Measurements from ENCODE around the gene FARS2.

FARS2 gene

DNA sequence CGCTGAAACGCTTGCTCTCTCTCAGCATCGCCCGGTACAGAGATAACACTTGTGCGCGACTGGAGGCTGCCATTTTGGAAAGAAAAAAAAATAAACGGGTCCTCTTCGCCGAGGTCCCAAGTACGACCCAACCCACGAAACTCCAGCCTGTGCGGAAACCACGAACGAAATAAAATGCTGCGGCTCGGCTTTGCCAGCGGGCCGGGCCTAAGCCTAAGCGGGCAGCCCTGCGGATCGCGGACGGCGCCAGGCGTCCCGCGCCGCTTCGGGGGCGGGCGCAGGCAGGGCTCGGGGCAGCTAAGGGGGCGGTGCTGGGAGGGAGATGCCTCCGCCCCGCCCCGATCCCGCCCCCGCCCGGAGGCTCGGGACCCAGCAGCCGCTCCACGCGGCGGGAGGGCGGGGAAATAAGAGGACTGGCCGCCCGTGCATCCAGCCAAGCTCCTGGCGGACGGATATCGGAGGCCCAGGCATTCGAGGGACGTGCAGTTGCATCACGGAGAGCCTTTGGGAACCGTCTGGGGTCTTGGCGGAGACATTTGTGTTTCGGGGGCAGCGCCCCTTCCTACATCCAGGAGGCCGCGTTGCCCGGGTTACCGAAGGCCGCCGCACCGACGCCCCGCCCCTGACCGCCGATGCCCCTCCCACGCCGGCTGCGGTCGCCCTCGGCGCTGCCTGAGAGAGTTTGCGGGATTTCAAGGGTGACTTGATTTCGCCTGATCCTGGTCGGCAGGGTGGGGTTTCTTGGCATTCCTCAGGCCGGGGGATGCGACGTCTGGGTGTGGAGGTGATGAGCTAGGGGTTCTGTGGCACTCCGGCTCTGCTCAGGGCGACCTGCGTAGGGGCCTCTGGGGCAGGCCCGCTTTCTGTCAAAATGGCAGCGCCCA lies at the start of gene FARS2, which contains the start of gene LYRM4:
Gene FARS2, plus strand, starts transcription at position 853 of the 884 bp plus-strand sequence.
Gene LYRM4, minus strand, starts transcription at position 290 of the 884 bp plus-strand sequence. Its CDS starts 217 bp downstream, at position 73.
- DNase-seq (ENCODE audit: low spot score), result peak; percentile 83

DNA sequence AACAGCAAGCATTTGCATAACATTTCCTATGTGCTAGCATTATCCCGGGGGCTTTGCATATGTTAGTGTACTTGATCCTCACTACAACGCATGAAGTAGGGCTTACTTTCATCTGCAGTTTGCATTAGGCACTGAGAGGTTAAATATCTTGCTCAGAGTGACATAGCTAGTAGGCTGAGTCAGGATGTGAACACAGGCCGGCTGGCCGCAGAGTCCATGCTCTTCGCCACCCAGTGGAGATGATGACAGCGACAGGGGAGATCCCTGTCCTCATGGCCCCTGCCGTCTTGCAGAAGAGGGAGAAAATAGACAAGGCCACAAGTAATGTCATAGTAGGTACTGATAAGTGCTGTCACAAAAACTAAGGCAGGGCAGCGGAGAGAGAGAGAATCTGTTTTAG lies 47.5 kb upstream of the FARS2 start:
- no peak for DNase-seq (ENCODE audit: low spot score)

DNA sequence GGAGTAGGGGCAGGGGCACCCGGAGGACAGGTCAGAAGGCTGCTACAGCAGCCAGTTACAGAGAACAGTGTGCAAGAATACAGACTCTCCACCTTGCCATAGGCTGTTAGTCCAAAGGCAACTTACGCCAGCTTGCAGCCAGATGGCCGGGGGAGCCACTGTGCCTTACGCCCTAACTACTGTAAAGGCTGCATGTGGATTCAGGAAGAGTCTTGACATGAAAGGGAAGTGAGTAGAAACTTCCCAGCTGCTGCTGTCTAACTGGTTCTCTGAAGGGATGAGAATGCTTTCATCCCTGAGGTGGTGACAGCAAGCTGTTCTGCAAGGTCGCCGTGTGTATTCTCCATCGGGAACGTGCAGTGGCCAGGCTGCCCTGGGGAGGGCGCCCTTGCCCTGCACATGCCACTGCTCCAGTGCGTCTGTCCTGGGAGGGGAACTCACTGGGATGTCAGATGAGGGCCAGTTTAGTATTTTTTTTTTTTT lies 46.7 kb upstream of the FARS2 start:
- DNase-seq (ENCODE audit: low spot score), result peak; percentile 34

DNA sequence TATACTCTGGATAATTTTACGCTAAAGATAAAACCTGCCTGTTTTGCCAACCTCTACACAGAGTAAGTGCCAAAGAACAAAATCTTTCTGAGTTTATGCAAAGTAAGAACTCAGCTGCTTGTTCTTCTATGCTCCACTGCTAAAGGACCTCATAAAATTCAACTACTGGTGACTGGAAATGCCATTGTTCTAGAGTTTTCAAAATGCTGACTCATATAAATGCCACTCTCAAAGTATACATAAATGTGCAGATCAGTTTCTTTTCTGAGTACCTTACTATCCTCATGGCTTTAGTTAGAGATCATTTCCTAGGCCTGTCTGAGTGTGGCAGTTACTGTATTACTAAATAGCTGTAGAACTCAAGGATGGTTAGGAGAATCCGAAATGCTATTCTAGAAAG lies 46.2 kb upstream of the FARS2 start:
- peak; percentile 30 for DNase-seq (ENCODE audit: low spot score)

DNA sequence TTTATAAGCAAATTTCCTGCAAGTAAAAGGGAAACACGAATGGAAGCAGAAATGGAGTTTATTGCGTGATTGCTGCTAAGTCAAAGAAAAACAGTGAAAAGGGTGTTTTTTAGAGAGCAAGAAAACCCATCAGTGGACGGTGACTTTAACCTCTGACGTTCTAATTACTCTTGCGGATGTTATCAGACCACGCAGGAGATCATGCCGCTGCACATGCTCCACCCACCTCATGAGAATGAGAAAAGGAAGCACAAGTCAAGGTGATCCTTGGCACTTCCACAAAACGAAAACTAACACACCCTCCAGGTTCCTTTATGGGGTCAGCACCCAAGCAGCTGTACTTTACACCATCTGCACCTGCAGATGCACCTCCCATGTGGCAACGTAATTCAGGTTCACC lies 45.5 kb upstream of the FARS2 start:
- DNase-seq (ENCODE audit: low spot score), result no peak

DNA sequence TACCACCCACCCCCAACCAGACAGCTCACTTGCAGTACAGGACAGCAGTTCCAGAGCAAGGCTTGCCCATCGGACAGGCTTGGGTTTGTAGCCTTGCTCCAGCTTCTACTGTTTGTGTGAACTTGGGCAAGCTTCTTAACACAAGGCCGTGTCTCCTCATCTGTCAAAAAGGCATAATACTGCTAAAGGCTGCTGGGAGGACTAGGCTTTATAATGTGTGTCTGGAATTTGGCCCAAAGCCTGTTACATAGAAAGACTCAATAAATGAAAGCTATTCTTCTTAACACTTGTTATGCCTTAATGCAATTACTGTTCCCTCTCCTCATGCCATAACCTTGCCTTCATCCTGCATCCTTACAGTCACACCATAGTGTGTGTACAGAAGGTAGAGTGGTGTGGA lies 44.0 kb upstream of the FARS2 start:
- no peak for DNase-seq (ENCODE audit: low spot score)

DNA sequence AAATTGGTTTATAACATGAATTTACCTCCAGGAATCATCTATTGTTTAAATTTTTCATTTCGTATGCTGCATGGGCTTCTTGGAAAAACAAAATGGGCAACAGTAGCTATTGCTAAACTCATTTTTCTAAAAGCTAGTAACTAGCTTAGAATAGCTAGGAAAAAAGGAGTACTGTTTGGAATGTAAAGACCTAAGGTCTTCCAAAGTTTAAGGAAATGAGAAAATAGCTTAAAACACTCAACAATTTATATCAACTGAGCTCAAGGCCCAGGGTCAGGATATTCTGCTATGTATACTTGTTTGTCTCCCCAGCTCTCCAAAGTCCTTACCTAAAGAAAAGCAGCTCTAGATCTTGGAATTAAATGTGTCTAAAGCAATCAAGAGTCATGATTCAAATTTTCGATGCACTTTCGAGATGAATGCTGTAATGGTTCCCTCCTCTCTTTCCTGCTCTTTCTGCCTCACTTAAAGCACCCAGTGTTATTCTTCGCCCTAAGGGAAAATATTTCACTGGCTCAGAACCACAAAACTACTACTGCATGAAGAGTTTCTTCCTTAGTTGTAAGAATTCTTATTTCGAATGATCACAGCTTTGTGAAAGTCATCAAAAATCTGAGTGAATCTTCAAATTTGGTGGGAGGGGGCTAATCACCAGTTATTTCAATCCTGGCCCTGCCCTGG lies 42.2 kb upstream of the FARS2 start:
- no peak for DNase-seq (ENCODE audit: low spot score)

DNA sequence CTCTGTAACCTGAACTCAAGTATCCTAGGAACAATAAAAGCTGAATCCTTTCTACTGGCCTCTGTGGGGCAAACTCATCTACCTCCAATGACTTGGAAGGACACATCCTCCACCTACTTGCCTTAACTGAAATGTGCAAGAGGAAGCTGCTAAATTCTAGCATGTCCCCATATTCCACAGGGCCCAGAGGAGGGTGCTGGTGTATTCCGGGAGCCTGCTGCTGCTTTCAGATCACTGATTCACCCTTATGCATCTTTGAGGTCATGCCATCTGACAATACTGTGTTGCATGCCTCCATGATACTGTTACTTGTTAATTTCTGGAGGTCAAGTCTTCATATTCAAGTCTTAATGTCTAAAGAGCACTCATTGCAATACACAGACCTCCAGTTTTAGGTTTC lies 40.9 kb upstream of the FARS2 start:
- no peak for DNase-seq (ENCODE audit: low spot score)

DNA sequence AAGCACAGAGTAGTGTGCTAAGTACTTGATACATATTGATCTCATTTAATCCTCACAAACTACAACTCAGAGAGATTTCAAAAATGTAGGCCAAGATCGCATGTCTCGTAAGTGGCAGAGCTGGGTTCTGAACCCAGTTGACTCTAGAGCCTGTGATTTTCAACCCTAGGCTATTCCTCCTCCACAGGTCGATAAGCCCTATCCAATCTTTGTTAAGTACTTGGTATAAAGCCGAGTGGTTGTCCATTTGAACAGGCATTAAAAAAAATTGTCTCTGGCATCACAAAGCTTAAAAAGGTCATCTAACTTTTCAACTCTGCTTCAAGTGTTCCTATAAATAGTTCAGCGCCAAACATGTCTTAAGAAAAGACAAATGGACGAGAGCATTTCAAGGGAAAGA lies 38.0 kb upstream of the FARS2 start:
- DNase-seq (ENCODE audit: low spot score), result no peak

DNA sequence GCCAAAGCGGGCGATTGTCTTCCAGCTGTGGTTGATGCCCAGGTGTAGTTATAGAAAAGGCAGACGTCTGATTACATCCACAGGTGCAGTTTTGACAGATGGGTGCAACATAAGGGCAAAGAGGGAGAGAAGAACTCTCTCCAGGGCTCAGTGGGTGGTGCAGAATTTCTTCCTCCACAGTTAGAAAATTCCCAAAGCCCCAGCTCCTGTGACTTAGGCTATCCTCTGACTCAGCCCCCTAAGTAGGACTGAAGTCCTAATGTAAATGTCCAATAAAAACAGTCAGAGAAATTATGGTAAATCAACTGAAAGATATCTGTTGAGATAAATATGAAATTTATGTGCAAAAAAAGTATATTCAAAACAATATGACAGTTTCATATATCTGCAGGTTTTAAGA lies 32.0 kb upstream of the FARS2 start:
- DNase-seq (ENCODE audit: low spot score), result no peak

DNA sequence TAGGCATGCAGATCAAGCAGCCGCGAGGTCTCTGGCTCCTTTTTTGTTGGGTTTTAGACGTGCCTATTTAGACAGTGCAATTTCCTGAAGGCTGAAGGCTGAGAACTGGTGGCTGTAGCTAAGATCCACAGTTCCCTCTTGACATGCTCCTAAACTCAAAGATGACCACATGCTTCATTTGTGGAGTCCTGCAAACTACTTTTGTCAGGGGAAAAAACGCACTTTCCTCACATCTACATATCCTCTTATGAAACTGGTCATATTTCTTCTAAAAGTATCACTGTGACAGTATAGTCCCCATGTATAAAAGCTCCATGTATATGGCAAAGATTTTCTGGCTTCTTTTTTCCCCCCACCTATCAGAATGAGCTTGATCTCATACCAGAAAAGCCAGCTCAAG lies 31.2 kb upstream of the FARS2 start:
- DNase-seq (ENCODE audit: low spot score), result no peak

DNA sequence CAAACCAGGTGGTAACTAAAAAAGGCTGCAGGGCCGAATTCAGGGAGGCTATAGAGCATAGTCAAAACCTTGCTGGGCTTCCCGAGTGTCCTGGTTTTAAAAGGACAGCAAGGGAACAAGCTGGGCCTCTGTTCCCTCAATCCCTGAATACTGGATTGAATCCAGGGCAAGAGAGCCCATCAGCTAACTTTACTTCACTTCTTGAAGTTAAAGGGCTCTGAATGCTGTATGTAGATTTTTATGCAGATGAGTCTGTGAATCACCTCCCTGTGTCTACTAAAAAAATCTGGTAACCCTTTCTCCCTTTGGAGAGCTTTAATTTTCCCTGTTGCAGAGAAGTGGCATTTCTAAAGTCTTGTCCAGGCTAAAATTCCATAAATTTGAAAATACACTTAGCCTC lies 30.0 kb upstream of the FARS2 start:
- DNase-seq (ENCODE audit: low spot score), result no peak

DNA sequence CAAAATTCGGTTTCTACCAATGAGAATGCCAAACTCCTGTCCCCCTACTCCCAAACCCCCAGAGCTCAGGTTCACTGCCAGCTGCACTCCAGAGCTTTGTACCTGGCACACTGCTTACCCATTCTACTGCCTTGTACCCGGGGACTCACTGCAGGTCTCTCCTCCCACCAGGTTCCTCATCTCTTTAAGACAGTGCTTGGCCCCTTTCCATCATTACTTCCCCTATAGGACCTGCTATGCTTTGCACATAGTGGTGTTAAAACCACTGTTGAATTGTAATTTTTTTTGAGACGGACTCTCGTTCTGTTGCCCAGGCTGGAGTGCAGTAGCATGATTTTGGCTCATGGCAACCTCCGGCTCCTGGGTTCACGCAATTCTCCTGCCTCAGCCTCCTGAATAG lies 26.4 kb upstream of the FARS2 start:
- no peak for DNase-seq (ENCODE audit: low spot score)

DNA sequence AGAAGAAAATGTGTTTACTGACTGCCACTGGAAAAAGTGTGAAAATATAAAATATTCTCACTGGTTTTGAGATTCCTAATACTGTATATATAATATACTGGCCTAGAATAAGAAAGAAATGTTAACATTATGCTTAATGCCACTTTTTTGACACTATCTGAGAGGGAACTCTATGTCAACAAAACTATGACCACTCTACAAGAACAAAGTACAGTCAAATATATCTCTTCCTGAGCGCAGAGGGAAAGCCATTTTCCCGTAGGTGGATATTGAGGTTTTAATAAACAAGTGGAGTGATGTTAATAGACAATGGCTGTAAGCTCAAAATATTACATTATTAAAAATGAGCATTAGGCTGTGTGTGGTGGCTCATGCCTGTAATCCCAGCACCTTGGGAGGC lies 25.5 kb upstream of the FARS2 start:
- no peak for DNase-seq (ENCODE audit: low spot score)

DNA sequence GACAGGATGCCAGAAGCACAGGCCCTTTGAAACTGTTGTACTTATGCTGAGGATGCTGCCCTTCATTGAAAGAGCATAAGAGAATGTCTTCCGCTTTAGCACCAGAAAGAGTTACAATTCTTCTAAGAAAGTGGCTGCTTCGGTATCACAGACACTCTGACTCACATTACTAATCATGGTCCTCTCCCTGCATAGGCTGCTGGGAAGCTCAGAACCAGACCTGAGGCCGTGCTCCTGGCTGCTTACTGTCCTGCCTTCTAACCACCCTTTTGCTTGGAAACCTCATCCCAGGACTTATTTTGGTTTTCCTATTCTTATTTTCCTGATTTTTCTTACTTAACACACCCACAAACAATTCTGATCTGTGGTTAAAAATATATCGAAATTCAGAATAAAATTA lies 23.5 kb upstream of the FARS2 start:
- no peak for DNase-seq (ENCODE audit: low spot score)

DNA sequence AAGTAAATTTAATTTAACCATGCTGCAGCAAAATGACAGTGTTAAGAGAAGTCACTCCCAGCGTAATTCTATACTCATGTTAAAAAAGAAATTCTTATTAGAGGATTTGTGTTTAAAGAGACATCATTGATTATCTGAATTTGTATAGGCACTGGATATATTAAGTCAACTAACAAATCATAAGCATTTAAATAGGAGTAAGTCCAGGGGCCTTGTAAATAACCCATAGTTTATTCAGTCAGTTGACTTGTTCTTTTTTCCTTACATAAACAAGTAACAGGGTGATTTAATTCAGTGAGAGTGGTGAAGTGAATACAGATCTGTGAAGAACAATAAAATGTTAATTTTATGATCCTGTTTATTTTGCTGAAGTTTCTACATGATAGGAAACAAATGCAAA lies 23.0 kb upstream of the FARS2 start:
- DNase-seq (ENCODE audit: low spot score), result no peak

DNA sequence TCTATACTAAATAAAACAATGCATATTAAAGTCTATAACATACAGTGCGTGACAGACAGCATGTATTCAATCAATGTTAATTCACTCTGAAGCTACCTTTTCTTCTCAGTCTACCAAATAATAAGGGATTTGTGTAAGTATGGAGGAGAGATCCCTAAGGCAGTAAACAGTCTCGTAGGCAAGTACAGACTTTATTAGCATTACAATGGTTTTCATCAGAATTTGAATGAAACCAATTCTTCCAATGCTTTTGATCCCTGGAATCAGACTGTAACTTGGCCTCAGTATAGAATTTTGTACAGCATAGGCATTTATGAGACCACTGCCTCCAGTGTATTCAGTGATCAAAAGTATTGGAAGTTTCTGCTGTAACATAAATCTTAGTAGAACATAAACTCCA lies 20.1 kb upstream of the FARS2 start:
- DNase-seq (ENCODE audit: low spot score), result no peak

DNA sequence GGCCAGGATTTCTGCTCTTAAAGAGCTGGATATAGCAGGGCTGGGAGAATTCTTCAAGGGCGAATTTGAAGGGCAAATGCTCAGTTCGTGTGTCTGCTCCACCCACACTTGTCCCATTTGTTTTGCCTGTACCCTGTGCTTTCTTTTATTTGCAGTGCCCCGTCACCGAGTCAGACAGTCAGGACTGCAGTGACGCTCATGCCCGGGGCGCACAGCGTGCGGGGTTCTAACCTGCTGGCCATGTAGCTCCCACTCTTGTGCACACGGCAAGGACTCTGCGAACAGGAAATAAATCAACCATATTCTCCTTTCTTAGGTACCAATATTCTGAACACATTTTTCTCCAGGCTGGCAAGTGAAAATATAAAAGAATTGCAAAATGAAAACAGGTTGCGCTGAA lies 18.2 kb upstream of the FARS2 start:
- DNase-seq (ENCODE audit: low spot score), result no peak

DNA sequence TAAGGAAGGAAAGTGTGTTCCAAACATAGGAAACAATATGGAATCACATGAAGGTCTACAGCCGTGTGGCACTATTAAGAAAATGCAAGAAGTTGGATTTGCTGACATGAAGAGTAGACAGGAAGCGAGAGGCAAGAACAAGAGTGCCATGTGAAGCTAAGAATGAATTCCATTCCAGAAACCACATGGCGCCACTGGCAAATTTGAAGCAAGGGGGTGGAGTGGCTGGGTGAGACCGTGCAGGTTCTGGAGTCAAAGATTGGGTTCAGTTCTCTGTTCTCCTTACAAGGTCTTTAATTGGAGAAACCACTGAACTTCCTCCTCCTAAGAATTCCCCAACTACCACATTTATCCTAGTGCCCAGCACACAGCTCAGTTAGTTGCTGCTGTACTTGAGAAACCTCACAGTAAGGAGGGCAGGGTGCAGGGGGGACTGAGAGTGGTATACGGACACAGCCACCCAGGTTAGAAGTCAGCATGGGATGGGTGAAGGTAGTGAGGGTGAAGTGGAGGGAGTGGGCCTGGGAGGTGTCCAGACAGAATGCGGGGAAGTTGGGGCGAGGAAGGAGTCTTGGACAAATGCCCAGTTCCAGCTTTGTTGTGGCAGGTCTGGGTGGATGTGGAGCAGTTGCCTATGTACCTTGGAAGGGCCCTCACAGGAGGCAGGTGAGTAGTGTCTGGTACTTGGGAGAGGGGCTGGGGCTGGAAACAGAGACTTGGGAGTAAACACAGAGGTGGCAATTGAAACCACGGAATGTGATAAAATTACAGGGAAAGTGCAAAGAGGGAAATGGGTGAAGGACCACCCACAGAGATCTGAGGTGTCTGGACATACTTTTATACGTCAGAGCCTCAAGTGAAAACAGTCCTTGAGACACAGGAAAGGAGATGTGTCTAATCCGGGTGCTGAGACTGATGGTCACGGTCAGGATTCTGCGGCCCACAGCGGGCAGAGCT lies 14.9 kb upstream of the FARS2 start:
- no peak for DNase-seq (ENCODE audit: low spot score)

DNA sequence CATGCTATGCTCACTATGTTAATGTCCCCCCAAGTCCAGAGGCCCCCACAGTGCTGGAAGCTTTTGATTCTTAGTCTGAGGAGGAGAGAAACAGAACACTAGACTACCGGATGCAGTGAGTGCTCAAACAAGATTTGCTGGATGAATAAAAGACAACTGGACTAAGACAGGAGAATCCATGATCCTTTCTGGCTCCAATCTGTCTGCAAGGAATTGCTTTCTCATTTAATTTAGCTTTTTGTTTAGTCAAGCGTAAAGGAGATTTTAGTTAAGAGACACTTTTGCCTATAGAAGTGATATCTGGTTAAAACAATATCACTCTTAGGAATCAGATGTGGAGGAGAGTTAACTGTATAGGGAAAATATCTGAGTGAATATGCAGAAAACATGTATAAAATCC lies 14.1 kb upstream of the FARS2 start:
- DNase-seq (ENCODE audit: low spot score), result no peak

DNA sequence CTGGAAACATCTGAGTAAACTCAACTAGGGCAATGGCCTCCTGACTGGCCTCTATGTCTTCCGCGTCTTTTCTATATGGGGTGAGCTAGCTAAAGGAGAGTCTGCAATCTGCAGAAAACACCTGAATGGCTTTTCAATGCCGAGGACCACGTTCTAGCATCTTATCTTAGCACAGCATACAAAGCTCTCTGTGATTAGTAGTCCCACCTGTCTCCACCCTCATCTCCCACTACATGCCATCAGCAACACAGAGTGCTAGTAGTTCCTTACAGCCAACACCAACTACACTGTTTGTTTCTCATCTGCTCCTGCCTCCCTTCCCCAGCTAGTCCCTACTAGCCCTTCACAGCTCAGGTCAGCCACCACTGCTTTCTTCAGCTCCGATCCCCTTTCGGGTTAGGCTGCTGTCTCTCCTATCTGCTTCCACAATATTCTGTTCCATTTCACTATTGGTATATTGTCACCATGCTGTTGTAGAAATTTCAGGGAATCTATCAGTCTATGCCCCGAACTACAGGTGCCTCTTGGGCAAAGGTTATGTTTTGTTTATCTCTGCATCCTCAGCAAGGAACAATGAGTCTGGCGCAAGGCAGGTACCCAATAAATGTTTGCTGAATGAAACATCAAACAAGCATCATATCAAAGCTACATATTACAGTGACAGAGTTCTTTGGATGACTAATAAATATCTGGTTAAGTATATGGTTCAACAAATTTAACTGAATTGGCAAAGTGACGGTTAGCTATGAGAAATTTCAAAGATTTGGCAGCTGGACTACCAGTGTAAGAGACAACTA lies 12.8 kb upstream of the FARS2 start:
- DNase-seq (ENCODE audit: low spot score), result no peak
